Activated CD8-positive, alpha-beta T cell treated with anti-CD3 and anti-CD28 coated beads for 36 hours (primary cell): Measurements from ENCODE around the gene ITGA5. TPM values are rescaled to one million over a fixed set of nuclear protein-coding genes. Genes with fewer than 3 reads are reported as not detected.

Experiments used
- ATAC-seq: fragments of 200-7000 bp; cut with Tn5 transposase; one replicate; pipeline ENCODE4 v1.10.0; 2021; ENCODE audit warnings: mild to moderate bottlenecking, moderate library complexity
- CTCF ChIA-PET: fragments of 350-600 bp; sonication (Branson Sonifier 250); formaldehyde crosslinking; loops from one replicate; lab custom pipeline; 2021; ENCODE audit warnings: antibody characterized with exemption; lab: Charles Lee
- POLR2A ChIA-PET: fragments of 350-600 bp; sonication (Branson Sonifier 250); formaldehyde crosslinking; loops from one replicate; lab custom pipeline; 2021; ENCODE audit warnings: antibody characterized with exemption; lab: Charles Lee
- DNase-seq: peaks from one replicate; pipeline ENCODE4 v3.0.0-alpha.2; 2020
- H3K27ac Mint-ChIP-seq: one replicate; pipeline ENCODE4 v1.8.0; 2021; ENCODE audit warnings: mild to moderate bottlenecking, mixed read lengths
- H3K27me3 Mint-ChIP-seq: one replicate; pipeline ENCODE4 v1.8.0; 2021; ENCODE audit warnings: mixed read lengths
- H3K36me3 Mint-ChIP-seq: one replicate; pipeline ENCODE4 v1.8.0; 2021; ENCODE audit warnings: low read depth, mixed read lengths
- H3K4me1 Mint-ChIP-seq: one replicate; pipeline ENCODE4 v1.8.0; 2021; ENCODE audit warnings: low read depth, mixed read lengths
- H3K4me3 Mint-ChIP-seq: one replicate; pipeline ENCODE4 v1.8.0; 2021; ENCODE audit warnings: mild to moderate bottlenecking, moderate library complexity, mixed read lengths
- H3K9me3 Mint-ChIP-seq: one replicate; pipeline ENCODE4 v1.8.0; 2021; ENCODE audit warnings: mixed read lengths
- intact Hi-C: fragments of 100-400 bp; cut with micrococcal nuclease; formaldehyde crosslinking; loops from one replicate; pipeline ENCODE4 v1.10.0; 2022
- total RNA-seq, 2 experiments: library from RNA; stranded (reverse); gene quantifications; one replicate each; pipeline ENCODE4 v1.2.3, GENCODE V29; 2021
- TF ChIP-seq, protein P1 (sequence below): fragments of 200-600 bp; IDR thresholded peaks from one replicate; pipeline ENCODE4 v1.8.0; 2022; ENCODE audit warnings: antibody characterized with exemption, mild to moderate bottlenecking

Gene ITGA5
- total RNA-seq, 2 experiments from 2014 or later: 35.2 to 36.6 TPM

- intact Hi-C loops: no loop called here
- H3K9me3 Mint-ChIP-seq: no peaks in the 10 kb centered on the region
- TF ChIP-seq, protein P1, sequence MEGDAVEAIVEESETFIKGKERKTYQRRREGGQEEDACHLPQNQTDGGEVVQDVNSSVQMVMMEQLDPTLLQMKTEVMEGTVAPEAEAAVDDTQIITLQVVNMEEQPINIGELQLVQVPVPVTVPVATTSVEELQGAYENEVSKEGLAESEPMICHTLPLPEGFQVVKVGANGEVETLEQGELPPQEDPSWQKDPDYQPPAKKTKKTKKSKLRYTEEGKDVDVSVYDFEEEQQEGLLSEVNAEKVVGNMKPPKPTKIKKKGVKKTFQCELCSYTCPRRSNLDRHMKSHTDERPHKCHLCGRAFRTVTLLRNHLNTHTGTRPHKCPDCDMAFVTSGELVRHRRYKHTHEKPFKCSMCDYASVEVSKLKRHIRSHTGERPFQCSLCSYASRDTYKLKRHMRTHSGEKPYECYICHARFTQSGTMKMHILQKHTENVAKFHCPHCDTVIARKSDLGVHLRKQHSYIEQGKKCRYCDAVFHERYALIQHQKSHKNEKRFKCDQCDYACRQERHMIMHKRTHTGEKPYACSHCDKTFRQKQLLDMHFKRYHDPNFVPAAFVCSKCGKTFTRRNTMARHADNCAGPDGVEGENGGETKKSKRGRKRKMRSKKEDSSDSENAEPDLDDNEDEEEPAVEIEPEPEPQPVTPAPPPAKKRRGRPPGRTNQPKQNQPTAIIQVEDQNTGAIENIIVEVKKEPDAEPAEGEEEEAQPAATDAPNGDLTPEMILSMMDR: no peak
- ChIA-PET CTCF (interaction anchor here (0.7 to 12.3 kb wide), 13 partner anchors 9 to 144 kb away, joined by 3 to 479 read pairs (median 8); partner anchors contain the start of genes ITGA5 and PDE1B), POLR2A (no interaction called here)
- peaks cover 8% of the 10 kb centered on the region for H3K4me1 Mint-ChIP-seq
- no peak for DNase-seq
- ATAC-seq: no peak
- peaks cover 35% of the 10 kb centered on the region for H3K36me3 Mint-ChIP-seq
- H3K4me3 Mint-ChIP-seq: no peak overlapping the region
- H3K27ac Mint-ChIP-seq: peak overlapping the region; percentile 28
- H3K27me3 Mint-ChIP-seq: no peaks in the 10 kb centered on the region
Observed at GRCh38 chr12:54405106-54405505, 14.0 kb downstream of the ITGA5 start.

- peak; percentile 82 for DNase-seq
- H3K27me3 Mint-ChIP-seq: no peaks in the 10 kb centered on the region
- H3K4me1 Mint-ChIP-seq: peaks cover 8% of the 10 kb centered on the region
- TF ChIP-seq, protein P1: peak; percentile 100
- H3K9me3 Mint-ChIP-seq: no peaks in the 10 kb centered on the region
- no peak overlapping the region for H3K4me3 Mint-ChIP-seq
- H3K36me3 Mint-ChIP-seq: peaks cover 39% of the 10 kb centered on the region
- ChIA-PET POLR2A (no interaction called here), CTCF (interaction anchor here (0.6 to 12.3 kb wide), 32 partner anchors 9 to 161 kb away, joined by 3 to 479 read pairs (median 4); partner anchors contain the start of genes ITGA5 and NCKAP1L)
- ATAC-seq: peak; percentile 69
- H3K27ac Mint-ChIP-seq: peak overlapping the region; percentile 29
- intact Hi-C loops: no loop called here
Observed at GRCh38 chr12:54404061-54405004, 14.7 kb downstream of the ITGA5 start.

GRCh38 chr12:54401119-54401518, 17.9 kb downstream of the ITGA5 start:
- no peak for ATAC-seq
- peaks cover 39% of the 10 kb centered on the region for H3K36me3 Mint-ChIP-seq
- no peak for DNase-seq
- intact Hi-C loops: no loop called here
- no peaks in the 10 kb centered on the region for H3K9me3 Mint-ChIP-seq
- no peak overlapping the region for H3K4me3 Mint-ChIP-seq
- no peak overlapping the region for H3K27ac Mint-ChIP-seq
- TF ChIP-seq, protein P1: no peak
- CTCF ChIA-PET: interaction anchor here (2.8 to 12.3 kb wide), 7 partner anchors 14 to 97 kb away, joined by 14 to 479 read pairs (median 74); partner anchors contain the start of genes ITGA5, NCKAP1L and ZNF385A
- no peaks in the 10 kb centered on the region for H3K27me3 Mint-ChIP-seq
- peaks cover 5% of the 10 kb centered on the region for H3K4me1 Mint-ChIP-seq
- POLR2A ChIA-PET: interaction anchor here (0.6 to 2.3 kb wide), 2 partner anchors 36 to 39 kb away, joined by 3 to 13 read pairs; no protein-coding TSS in a partner anchor

DNA sequence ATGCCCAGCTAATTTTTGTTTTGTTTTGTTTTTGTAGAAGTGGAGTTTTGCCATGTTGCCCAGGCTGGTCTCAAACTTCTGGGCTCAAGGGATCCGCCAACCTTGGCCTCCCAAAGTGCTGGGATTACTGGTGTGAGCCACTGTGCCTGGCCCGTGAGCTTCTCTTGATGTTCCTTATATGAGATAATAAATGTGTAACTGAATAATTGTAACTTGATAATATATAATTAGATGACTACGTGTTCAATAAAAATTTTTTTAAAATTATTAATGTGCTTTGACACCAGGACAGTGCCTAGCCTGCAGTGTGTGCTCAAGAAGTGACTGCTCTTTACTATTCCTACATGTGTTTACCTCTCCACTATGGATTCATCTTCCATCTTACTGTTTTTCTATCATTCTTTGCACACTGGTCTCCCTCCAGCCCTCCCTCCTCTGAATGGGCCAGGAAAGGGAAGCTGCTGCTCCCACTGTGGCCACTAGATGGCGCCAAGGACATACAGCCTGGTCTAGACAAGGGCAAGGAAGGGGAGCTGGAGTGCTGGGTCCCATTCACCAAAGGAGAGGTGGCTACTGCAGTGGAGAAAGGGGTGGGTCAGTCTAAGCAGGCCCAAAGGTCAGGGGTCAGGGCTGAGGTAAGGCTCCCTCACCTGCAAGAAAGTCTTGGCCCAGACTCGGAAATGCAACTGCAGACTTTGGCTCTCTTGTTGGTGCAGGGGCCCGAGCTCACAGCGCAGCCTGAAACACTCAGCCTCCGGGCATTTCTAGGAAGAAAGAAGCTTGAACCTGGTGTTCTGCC, 19.9 kb downstream of the ITGA5 start:
- no peaks in the 10 kb centered on the region for H3K9me3 Mint-ChIP-seq
- DNase-seq: peak; percentile 93
- H3K27ac Mint-ChIP-seq: no peak overlapping the region
- peaks cover 33% of the 10 kb centered on the region for H3K36me3 Mint-ChIP-seq
- peak; percentile 97 for ATAC-seq
- H3K27me3 Mint-ChIP-seq: no peaks in the 10 kb centered on the region
- ChIA-PET CTCF (interaction anchor here (0.6 to 12.3 kb wide), 56 partner anchors 7 to 294 kb away, joined by 3 to 479 read pairs (median 5); partner anchors contain the start of genes CBX5, COPZ1, GTSF1 and ITGA5), POLR2A (interaction anchor here (0.6 to 2.3 kb wide), 13 partner anchors 9 to 113 kb away, joined by 3 to 13 read pairs (median 7); partner anchors contain the start of genes ITGA5 and NCKAP1L)
- peaks cover 5% of the 10 kb centered on the region for H3K4me1 Mint-ChIP-seq
- intact Hi-C loops: loop anchor here (1.0 kb wide), 1 partner anchor 40 kb away; no protein-coding TSS in a partner anchor
- TF ChIP-seq, protein P1: peak; percentile 92
- no peak overlapping the region for H3K4me3 Mint-ChIP-seq
